ENCODE measurements around the gene RIMS4.

The RIMS4 gene

GRCh38 chr20:44850272-44850671 lies 39.9 kb upstream of the RIMS4 start:
- DNase-seq (ENCODE audit: low read depth) = no peak
- no peak for TF ChIP-seq CTCF (conservative IDR thresholded peaks at IDR 0.05; ENCODE audit: low read depth, low read length)
- H3K4me3 ChIP-seq (ENCODE audit: low read length) = no peak overlapping the region

- no peak for DNase-seq (ENCODE audit: low read depth)
- TF ChIP-seq CTCF (conservative IDR thresholded peaks at IDR 0.05; ENCODE audit: low read depth, low read length) = no peak
These were observed 39.4 kb upstream of the RIMS4 start for GRCh38 chr20:44849703-44850102.

GRCh38 chr20:44848254-44849015 lies 38.1 kb upstream of the RIMS4 start:
- TF ChIP-seq CTCF (conservative IDR thresholded peaks at IDR 0.05; ENCODE audit: low read depth, low read length) = no peak
- H3K4me3 ChIP-seq (ENCODE audit: low read length) = no peak overlapping the region
- no peak for DNase-seq (ENCODE audit: low read depth)

More at GRCh38 chr20:44849703-44850102, 39.4 kb upstream of the RIMS4 start:
- H3K4me3 ChIP-seq (ENCODE audit: low read length) = no peak overlapping the region

GRCh38 chr20:44843876-44844275 lies 33.5 kb upstream of the RIMS4 start:
- TF ChIP-seq CTCF (conservative IDR thresholded peaks at IDR 0.05; ENCODE audit: low read depth, low read length) = no peak
- H3K4me3 ChIP-seq (ENCODE audit: low read length) = no peak overlapping the region
- no peak for DNase-seq (ENCODE audit: low read depth)

- DNase-seq (ENCODE audit: low read depth) = no peak
- H3K4me3 ChIP-seq (ENCODE audit: low read length) = no peak overlapping the region
- TF ChIP-seq CTCF (conservative IDR thresholded peaks at IDR 0.05; ENCODE audit: low read depth, low read length) = no peak
These were observed 31.6 kb upstream of the RIMS4 start for GRCh38 chr20:44841955-44842354.

GRCh38 chr20:44840826-44841225 lies 30.5 kb upstream of the RIMS4 start:
- no peak for TF ChIP-seq CTCF (conservative IDR thresholded peaks at IDR 0.05; ENCODE audit: low read depth, low read length)
- no peak for DNase-seq (ENCODE audit: low read depth)
- no peak overlapping the region for H3K4me3 ChIP-seq (ENCODE audit: low read length)

- H3K4me3 ChIP-seq (ENCODE audit: low read length) = no peak overlapping the region
- no peak for DNase-seq (ENCODE audit: low read depth)
- no peak for TF ChIP-seq CTCF (conservative IDR thresholded peaks at IDR 0.05; ENCODE audit: low read depth, low read length)
These were observed 29.1 kb upstream of the RIMS4 start for GRCh38 chr20:44839481-44839880.

Measured in retinal pigment epithelial cell (primary cell).